ENCODE data around the gene FJX1.

Gene FJX1

DNA sequence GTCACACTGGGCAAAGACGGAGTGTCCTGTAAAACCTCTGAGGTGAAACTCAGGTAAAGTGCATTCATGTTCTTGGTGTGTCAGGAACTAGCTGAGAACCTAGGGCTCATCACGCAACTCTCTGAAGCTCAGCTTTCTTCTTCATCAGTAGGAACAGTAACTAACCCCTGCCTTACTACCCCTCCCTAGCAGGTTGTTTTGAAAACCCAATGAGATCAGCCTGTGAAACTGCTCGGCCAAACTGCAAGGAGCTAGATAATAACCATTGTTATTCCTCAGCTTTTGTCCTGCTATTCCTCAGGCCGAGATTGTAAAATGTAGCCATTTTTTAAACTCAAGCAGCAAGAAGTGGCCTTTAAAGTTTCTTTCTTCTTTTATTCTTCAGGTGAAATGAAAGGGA lies 9.8 kb upstream of the FJX1 start:
- DNase-seq = no peak

DNA sequence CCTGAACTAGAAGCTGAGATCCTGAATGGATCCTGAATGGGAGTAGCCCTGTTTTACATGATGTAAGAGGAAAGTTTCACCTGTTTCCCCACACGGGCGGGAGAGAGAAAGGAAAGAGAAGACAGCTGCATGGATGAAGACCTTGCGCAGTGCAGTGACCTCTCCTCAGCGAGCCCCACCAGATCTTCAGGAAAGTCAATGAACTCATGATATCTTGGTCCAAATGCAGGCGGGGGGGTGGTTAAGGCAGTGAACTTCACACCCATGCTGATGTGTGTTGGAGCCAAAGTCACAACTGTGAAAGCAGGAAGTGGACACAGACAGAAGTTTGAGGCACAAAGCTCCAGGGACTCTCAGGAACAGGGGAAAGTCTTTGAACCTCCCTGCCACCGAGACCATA lies 8.6 kb upstream of the FJX1 start:
- DNase-seq = no peak

DNA sequence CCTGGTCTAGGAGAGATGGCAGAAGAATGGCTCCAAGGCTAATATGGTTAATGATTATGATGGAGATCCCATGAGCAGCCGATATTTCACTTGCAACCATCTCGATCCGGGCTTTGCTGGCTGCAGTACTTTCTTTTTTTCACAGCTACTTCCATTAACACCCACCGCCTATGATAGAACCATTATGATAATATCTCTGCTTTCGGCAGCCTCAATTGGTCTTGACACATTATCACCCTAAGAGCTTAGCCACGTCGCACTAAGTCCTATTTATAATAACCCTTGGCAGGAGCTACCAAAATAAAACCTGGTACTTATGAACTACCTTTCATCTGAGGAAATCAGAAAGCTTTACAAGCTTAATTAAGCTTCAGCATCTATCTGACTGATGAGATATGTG lies 7.6 kb upstream of the FJX1 start:
- no peak for DNase-seq

DNA sequence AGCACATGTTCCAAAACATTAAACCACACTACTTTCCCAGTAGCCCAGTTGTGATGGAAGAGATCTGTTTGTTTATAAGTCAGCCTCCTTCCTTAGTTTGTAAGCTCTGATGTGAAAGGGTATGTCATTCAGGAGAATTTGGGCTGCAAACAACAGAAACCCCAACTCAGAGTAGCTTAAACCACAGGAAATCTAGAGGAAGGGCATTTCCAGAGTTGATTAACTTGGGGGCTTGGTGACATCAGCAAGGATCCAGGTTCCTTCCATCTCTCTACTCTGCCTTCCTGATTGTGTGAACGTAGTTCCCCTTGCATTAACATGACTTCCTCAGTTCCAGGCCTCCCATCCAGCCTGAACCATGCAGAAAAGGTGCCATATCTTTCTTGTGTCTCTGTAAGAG lies 6.5 kb upstream of the FJX1 start:
- DNase-seq = no peak

DNA sequence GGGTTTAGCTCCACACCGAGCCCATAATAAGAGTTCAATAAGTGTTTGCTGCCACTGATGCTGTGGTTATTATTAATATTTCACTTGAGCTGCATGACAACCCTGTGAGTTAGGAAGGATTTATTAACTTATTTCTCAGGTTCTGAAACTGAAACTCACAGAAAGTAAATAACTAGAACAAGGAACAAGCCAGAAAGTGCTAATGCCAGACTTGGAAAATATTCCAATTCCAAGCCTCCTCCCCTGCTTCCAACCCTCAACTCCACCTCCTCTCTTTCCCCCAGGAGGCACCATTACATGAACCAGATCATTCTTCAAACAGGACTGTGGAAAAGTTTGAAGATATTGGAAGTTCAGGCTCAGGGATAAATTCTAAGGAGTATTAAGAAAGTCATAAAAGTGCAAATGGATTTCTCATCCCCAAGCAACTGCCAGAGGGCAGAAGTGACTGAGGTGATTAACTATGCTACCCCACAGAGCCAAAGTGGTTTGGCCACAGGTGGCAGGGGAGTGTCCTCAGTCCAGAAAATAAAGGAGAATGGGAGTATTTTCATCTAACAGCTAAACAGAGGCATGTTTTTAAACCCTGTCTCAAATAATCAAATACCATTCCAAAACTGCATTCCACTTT lies 3.2 kb upstream of the FJX1 start:
- no peak for DNase-seq

DNA sequence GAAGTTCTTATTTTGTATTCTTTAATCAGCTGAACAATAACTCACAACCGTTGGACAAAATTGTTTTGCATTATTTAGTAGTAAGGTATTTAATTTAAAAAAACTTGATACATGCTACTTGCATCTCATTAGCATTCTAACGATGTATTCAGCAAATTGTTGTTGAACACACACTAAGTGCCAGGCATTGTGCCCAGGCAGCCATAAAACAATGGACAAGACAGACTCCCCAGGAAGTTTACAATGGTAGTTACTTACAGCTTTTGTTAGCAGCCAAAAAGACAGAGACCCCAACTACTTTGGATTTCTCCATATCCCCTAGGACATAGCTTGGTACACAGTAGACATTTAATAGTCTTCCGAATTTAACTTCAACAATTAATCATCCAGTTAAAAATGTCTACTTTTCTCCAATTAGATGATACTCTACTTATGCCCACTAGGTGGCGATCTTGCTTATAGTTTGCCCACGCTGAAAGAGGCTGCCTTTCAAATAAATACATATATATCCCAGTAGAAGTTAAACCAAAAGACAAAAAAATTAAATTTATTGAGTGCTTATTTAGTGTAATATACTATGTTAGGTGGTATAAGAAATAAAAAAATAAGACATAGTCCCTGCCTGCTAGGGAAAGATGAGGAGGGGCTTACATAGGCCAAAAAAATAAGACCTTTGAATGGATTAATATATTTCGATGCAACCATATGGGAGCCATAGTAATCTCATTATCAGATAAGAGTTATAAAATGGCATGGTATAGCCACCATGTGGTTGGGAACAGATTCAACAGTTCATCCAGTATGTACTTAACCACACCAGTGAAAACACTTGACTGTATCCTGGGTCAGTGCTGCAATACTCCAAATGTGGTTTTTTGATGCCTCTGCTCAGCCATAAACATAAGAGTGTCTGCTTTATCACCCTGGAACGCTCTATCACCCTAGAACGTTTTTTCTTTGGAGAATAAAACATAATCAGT lies 2.0 kb upstream of the FJX1 start:
- DNase-seq = peak in 1 of 2 experiments; percentile 26

DNA sequence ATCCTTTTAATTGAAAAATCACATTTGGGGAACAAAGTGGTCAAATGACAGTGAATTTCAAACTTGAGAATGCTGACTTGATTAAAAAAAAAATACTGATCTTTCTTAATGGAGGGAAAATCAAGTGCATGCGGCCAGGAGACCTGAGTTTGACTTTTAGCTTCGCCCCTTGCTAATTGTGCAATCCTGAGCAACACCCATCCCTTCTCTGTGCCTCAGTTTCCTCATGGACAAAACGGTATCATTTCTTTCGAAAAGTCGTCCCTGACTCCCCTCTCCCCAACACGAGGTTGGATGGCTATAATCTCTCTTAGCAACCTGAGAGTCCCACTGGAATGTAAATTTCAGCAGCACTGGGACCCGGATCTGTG lies 959 bp upstream of the FJX1 start:
- DNase-seq = no peak

DNA sequence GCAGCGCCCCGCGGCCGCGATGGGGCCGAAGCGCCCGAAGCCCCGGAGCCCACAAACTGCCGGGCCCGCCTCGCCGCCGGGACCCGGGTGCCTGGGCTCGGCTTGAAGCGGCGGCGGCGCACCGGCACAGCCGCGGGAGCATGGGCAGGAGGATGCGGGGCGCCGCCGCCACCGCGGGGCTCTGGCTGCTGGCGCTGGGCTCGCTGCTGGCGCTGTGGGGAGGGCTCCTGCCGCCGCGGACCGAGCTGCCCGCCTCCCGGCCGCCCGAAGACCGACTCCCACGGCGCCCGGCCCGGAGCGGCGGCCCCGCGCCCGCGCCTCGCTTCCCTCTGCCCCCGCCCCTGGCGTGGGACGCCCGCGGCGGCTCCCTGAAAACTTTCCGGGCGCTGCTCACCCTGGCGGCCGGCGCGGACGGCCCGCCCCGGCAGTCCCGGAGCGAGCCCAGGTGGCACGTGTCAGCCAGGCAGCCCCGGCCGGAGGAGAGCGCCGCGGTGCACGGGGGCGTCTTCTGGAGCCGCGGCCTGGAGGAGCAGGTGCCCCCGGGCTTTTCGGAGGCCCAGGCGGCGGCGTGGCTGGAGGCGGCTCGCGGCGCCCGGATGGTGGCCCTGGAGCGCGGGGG lies 346 bp downstream of the FJX1 start:
- no peak for DNase-seq

DNA sequence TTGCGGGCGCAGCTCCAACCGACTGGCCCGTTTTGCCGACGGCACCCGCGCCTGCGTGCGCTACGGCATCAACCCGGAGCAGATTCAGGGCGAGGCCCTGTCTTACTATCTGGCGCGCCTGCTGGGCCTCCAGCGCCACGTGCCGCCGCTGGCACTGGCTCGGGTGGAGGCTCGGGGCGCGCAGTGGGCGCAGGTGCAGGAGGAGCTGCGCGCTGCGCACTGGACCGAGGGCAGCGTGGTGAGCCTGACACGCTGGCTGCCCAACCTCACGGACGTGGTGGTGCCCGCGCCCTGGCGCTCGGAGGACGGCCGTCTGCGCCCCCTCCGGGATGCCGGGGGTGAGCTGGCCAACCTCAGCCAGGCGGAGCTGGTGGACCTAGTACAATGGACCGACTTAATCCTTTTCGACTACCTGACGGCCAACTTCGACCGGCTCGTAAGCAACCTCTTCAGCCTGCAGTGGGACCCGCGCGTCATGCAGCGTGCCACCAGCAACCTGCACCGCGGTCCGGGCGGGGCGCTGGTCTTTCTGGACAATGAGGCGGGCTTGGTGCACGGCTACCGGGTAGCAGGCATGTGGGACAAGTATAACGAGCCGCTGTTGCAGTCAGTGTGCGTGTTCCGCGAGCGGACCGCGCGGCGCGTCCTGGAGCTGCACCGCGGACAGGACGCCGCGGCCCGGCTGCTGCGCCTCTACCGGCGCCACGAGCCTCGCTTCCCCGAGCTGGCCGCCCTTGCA lies 1.0 kb downstream of the FJX1 start:
- no peak for DNase-seq

DNA sequence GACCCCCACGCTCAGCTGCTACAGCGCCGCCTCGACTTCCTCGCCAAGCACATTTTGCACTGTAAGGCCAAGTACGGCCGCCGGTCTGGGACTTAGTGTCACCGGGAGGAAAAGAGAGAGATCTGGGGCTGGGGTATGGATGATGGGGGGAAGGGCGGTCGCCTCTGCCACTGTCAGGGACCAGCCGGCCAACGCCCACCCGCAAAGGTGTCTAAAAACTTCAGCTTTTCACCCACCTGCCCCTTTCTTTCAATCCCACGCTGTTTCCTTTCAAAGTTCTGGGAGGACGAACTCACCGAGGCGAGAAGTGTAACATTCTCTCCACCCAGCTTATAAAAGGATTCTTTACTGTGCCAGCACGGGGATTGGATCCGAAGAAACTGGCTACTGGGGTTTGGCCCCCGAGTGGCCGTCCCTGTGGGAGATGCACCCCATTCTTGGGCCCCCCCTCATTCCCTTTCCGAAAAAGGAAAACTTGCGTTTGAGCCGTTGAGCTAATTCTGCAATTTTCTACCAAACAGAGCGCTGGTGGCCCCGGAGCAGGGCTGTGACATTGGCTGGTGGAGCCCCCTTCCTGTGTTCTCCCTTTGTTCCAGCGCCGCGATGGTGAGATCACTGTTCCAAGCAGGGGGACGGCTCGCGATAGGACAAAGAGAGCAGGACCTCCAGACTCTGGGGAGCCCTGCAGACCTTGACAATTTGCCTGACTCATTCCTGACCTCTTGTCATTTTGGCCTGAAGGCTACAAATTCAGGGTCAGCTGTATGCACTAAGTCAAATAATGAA lies 1.8 kb downstream of the FJX1 start:
- no peak for DNase-seq

DNA sequence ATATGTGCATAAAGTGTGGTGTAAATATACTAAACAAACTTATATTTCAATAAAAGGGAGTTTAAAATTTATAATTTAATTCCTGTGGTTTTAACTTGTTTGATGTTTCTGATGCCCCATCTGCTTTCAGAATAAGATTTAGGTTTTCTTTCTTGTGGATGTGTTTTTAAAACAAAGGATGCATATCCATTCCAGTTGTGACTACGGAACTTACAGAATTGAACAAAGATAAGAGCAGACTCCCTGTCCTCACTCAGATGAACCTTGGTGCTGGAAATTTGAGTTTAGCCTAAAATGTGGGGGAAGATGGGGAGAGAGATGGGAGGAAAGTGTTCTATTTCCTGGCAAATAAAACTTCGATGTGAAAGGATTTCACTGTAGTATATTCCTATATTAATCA lies 2.5 kb downstream of the FJX1 start:
- no peak for DNase-seq

DNA sequence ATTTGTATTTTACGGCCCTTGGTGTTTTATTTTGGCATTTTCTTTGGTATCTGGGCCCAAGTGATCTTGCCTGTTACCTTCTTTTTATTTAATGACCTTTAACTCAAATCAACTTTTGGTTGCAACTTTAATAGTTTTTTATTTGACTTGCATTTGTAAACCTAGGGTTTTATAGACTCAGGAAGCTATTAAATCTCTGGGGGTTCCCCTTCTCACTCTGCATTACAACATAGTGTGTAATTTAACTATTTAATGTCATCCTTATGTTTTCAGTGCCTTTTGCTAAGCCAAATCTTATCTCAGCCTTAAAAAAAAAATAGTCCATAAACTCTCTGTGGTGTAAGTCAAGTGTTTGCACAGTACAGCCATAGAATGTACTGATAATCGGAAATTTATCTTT lies 3.4 kb downstream of the FJX1 start:
- DNase-seq = no peak

DNA sequence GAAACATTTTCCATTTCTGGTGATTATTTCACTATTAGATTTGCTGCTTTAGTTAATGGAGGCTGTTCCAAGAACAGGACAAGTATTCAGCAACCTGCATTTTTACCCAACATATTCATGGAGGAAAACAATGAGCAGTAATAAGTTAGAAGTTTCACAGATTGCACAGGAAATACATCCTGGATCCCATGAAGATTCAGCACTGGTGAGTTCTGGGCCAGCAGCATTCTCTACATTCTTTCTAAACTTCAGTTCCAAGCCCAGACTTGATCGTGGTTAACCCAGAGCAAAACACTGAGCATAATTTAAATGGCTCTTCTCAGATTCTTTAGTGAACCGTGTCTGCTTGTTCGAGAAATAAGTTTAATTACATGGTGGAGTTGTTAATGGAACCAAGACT lies 3.8 kb downstream of the FJX1 start:
- DNase-seq = no peak

DNA sequence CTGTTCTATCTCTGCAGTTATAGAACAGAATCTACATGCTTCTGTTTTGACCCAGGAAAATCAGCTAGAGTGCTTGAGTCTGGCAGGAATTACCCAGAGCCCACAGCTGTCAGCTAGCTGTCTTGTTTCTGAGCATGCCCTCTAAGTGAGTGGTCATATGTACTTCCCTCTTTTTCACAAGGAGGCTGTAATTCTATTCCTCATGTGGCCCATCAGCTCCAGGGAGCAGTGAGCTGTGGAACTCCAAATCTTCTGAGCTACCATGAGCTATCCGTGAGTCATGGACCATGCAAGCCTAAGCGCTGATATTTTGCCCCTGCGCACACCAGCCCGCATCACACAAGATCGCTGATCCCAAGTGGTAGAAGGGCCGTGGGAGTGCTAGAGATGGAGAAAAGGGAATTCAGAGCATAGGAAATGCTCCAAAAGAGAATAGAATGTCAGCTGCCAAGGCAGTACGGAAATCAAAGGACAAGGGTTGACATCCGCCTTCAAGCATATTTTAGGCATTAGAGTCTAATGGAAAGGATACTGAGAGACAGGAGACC lies 5.4 kb downstream of the FJX1 start:
- no peak for DNase-seq

DNA sequence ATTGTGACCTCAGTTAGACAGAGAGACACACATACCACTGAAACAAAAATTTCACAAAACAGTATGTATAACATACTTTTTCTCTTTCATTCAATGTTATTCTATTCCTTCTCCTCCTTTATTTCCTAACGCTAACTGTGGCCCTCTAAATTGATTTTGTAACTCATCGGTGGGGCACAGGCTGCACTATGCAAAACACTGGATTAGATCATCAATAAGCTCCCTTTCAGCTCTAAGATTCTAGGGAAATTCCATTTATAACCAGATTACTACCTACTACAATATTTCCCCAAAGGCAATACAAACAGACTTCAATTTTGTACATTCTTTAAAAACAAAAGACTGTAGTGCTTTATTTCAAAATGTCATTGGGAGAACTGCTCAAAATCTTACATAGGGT lies 6.1 kb downstream of the FJX1 start:
- DNase-seq = no peak

DNA sequence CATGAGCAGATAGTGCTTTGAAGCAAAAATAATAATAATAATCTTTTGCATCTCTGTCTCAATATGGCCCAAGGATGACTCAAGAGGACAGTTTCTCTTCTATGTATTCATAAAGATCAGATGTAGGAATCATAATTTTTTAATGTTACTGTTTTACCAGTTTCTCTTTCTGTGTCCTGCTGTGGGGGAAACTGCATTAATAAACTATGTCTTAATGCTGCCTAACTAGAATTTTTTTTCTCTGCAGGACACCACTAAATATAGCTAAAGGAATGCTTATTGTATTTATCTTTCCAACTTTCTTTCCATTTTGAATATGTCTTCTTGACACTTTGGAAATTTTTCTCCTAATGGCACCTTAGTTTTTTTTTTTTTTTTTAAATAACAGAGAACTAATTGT lies 6.5 kb downstream of the FJX1 start:
- DNase-seq = no peak

DNA sequence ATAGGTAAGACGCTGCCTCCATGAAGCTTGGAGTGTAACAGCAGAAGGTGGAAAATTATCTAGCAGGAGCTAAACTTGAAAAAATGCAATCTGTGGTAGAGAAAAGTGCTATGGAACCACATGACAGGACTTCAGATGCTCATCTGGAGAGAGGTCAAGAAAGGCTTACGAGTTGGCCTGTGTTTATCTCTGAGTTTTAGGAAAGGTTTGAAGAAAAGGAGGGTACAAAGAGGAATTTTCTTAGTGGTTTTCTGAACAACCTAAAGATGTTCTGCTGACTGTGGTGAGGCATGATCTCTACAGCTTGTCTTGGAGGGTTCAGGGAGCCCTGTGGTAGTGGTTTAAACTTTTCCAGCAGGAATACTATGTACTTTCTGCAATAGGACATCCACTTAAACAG lies 8.2 kb downstream of the FJX1 start:
- DNase-seq = no peak

DNA sequence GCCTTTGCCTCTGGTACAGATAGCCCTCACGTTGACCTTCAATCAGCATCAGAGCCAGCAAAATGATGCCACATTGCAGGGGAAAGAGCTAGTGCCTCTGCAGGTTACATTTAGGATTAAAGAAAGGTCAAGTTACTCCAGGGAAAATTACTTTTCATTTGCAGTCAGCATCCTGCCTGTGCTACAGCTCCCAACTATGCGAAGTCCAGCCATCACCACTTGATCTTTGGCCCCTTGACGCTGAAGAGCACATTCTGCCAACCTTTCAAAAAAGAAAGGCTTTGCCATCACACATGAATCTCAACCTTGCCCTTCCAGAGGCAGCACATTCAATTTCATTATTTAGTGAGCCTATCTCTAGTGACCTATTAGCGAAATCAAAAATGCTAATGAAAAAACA lies 11.3 kb downstream of the FJX1 start:
- no peak for DNase-seq

DNA sequence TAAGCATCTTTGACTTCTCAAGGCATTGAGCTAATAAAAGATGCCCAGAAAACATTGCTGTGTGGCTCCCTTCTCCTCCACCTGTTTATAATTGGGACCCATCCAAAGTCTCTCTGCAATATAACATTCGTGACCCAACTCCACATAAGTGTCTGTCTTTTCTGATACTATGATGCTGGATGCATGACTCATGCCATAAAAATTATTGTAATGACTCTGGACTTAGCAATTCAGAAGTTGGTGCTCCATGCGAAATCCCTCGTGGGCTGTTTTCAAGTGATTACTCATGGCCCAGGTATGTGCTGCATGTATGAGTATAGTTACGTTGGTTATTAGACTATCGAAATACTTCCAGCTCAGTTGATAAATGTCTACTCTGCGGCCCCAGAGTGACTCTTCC lies 11.7 kb downstream of the FJX1 start:
- no peak for DNase-seq

DNA sequence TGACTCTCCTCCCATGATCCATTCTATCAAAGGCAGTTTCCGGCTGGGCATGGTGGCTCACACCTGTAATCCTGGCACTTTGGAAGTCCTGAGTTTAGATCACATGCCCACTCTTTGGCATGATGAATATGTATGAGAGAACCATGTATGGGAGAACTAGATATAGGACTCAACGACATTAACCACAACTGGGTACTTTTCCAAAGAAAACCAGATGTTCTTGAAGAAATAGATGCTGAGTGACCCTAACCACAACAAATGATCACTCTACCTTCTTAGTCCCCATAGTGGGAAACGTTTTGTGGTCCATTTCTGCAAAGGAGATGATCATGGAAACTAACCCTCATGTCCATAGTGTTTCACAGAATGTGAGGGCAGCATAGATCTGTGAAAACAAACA lies 13.6 kb downstream of the FJX1 start:
- no peak for DNase-seq

DNA sequence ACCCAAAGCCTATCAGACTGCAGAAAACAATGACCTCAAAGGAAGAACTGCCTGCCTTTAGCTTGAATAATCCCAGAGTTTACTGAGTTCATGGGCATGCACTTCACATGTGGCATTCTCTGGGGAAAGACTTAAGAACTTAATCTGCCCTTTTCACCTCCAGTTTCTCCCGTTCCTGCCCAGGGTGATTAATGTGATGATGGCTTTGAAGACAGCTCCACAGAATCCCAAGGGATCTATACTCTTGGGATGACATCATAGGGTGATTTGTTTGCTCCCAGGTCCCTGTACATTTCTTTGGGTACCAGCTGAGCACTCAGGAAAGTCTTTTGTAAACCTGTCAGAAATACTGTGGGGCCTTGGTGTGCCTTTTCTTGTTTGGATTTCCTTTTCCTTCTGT lies 14.0 kb downstream of the FJX1 start:
- no peak for DNase-seq

DNA sequence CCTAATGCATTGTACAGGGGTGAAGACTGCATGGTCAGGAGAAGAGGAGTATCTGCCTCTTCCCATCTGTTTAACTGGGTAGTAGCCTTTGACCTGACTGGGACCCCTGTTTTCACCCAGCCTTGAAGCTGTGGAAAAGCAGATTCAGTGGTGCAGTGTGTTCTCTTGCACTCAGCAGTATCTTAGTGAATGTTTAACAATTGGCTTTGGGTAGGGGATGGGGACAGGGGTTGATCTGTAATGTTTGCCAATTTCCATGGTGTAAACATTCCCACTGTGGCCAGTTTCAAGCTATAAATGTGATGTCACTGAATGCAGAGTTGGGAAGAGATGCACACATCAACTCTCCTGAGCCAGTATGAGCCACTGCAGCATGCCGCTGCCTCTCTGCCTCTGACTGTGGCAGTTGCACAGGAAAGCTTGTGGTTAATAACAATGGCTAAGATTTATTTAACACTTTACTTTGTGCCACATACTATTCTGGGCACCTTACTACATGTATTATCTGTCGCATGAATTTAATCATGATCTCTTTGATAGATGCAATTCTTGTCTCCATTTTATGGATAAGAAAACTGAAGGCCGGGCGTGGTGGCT lies 15.7 kb downstream of the FJX1 start:
- DNase-seq = no peak
